Measurements from ENCODE around the gene PREX1. TPM values are rescaled to one million over a fixed set of nuclear protein-coding genes. Genes with fewer than 3 reads are reported as not detected.

The PREX1 gene
- total and polyA plus RNA-seq, 8 donors = 1.5 to 13.2 (median 6.3) TPM

DNA sequence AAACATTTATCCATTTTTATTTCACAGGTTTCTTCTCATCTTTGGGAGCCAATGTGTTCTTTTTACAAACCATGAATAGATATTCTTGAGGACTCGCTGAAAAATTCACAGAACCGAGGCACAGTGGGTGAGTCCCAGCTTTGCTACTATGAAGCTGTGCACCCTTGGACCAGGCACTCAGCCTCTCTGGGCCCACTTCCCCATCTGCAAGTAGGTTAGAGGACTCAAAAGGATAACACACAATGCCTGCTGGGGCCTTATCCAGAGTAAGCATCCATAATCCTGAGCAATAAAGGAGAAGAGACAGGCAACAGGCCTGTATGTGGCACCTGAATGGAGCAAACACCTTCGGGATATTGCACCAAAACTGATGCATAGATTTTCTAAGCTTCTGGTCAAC, 153.3 kb downstream of the PREX1 start:
- H3K27me3 ChIP-seq = no peaks in the 10 kb centered on the region
- TF ChIP-seq CTCF (IDR thresholded peaks at IDR 0.05) = no peak
- 93 to 97% methylated on average over 3 of the region's 3 CpGs for WGBS, 2 donors
- H3K9me3 ChIP-seq = no peaks in the 10 kb centered on the region
- no peaks in the 10 kb centered on the region for H3K4me1 ChIP-seq
- no peaks in the 10 kb centered on the region for H3K36me3 ChIP-seq
- intact Hi-C loops (cut with DNase I) = no loop called here
- no peak for FAIRE-seq
- no peak overlapping the region for H3K27ac ChIP-seq
- no peak for ATAC-seq
- H3K4me3 ChIP-seq = no peak overlapping the region
- DNase-seq = no peak

GRCh38 chr20:48673507-48673906, 154.3 kb downstream of the PREX1 start:
- intact Hi-C loops (cut with DNase I) = no loop called here
- FAIRE-seq (no peak), ATAC-seq (no peak), DNase-seq (no peak)
- WGBS, 2 donors = 71 to 82% methylated on average over 4 of the region's 4 CpGs
- H3K27me3 ChIP-seq = no peaks in the 10 kb centered on the region
- H3K36me3 ChIP-seq = no peaks in the 10 kb centered on the region
- no peaks in the 10 kb centered on the region for H3K4me1 ChIP-seq
- no peak overlapping the region for H3K27ac ChIP-seq
- TF ChIP-seq CTCF (IDR thresholded peaks at IDR 0.05) = no peak
- H3K4me3 ChIP-seq = no peak overlapping the region
- H3K9me3 ChIP-seq = no peaks in the 10 kb centered on the region

DNA sequence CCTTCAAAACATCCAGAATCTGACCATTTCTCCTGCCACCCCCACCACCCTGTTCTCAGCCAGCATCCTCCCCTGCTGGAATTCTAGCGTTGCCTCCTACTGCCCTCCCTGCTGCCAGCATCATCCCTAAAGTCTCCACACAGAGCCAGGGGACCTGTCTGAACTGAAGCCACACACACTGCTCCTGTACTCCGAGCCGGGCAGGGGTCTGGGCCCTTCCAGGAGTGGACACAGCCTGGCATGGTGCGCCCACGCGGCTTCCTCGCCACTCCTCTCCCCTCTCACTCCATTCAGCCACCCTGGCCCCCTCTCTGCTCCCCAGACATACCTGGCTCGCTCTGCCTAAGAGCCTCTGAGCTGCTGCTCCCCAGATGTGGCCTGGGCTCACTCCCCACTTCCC, 155.5 kb downstream of the PREX1 start:
- 79 to 91% methylated on average over 8 of the region's 8 CpGs for WGBS, 2 donors

DNA sequence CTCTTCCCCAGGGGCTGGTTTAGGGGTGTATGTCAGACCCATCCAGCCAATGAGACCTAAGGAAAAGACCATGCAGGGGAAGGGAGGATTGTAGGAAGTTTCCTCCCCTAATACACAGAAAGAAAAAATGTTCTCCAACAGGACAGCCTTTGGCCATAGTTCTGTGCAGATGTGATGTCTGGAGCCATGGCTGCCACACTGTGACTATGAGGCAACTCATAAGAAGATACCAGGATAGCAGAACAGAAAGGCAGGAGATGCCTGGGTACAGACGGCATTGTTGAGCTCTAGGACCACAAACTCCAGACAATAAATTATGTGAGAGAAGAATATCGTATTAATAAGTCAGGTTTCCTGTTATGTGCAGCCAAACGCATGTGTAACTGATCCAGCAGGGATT, 156.7 kb downstream of the PREX1 start:
- H3K9me3 ChIP-seq = no peaks in the 10 kb centered on the region
- no peaks in the 10 kb centered on the region for H3K4me1 ChIP-seq
- no peak overlapping the region for H3K27ac ChIP-seq
- H3K36me3 ChIP-seq = no peaks in the 10 kb centered on the region
- no peak overlapping the region for H3K4me3 ChIP-seq
- no peak for TF ChIP-seq CTCF (IDR thresholded peaks at IDR 0.05)
- no peak for FAIRE-seq
- no peak for ATAC-seq
- 94 to 98% methylated on average over 3 of the region's 3 CpGs for whole genome bisulfite sequencing, 2 donors
- DNase-seq = no peak
- no peaks in the 10 kb centered on the region for H3K27me3 ChIP-seq
- intact Hi-C loops (cut with DNase I) = no loop called here

More for the DNA sequence above, 155.5 kb downstream of the PREX1 start:
- Histone ChIP-seq H3K9me3 (no peaks in the 10 kb centered on the region), H3K36me3 (no peaks in the 10 kb centered on the region), H3K27me3 (no peaks in the 10 kb centered on the region), H3K4me1 (no peaks in the 10 kb centered on the region), H3K27ac (no peak overlapping the region), H3K4me3 (no peak overlapping the region)
- no peak for TF ChIP-seq CTCF (IDR thresholded peaks at IDR 0.05)
- intact Hi-C loops (cut with DNase I) = no loop called here
- DNase-seq = no peak
- no peak for FAIRE-seq
- no peak for ATAC-seq

- 78 to 80% methylated on average over 11 of the region's 11 CpGs for WGBS, 2 donors
- Histone ChIP-seq H3K4me1 (no peaks in the 10 kb centered on the region), H3K27ac (no peak overlapping the region), H3K36me3 (no peaks in the 10 kb centered on the region), H3K9me3 (no peaks in the 10 kb centered on the region), H3K4me3 (no peak overlapping the region), H3K27me3 (no peaks in the 10 kb centered on the region)
- no peak for ATAC-seq
- no peak for DNase-seq
- no peak for FAIRE-seq
- no peak for TF ChIP-seq CTCF (IDR thresholded peaks at IDR 0.05)
- intact Hi-C loops (cut with DNase I) = no loop called here
These were observed 157.7 kb downstream of the PREX1 start for GRCh38 chr20:48669946-48670605.
